ENCODE measurements around the gene BCAT1.
A peak's percentile ranks its signal among the peaks of the same experiment; 100 is the strongest.

The BCAT1 gene, protein sequence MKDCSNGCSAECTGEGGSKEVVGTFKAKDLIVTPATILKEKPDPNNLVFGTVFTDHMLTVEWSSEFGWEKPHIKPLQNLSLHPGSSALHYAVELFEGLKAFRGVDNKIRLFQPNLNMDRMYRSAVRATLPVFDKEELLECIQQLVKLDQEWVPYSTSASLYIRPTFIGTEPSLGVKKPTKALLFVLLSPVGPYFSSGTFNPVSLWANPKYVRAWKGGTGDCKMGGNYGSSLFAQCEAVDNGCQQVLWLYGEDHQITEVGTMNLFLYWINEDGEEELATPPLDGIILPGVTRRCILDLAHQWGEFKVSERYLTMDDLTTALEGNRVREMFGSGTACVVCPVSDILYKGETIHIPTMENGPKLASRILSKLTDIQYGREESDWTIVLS

DNA sequence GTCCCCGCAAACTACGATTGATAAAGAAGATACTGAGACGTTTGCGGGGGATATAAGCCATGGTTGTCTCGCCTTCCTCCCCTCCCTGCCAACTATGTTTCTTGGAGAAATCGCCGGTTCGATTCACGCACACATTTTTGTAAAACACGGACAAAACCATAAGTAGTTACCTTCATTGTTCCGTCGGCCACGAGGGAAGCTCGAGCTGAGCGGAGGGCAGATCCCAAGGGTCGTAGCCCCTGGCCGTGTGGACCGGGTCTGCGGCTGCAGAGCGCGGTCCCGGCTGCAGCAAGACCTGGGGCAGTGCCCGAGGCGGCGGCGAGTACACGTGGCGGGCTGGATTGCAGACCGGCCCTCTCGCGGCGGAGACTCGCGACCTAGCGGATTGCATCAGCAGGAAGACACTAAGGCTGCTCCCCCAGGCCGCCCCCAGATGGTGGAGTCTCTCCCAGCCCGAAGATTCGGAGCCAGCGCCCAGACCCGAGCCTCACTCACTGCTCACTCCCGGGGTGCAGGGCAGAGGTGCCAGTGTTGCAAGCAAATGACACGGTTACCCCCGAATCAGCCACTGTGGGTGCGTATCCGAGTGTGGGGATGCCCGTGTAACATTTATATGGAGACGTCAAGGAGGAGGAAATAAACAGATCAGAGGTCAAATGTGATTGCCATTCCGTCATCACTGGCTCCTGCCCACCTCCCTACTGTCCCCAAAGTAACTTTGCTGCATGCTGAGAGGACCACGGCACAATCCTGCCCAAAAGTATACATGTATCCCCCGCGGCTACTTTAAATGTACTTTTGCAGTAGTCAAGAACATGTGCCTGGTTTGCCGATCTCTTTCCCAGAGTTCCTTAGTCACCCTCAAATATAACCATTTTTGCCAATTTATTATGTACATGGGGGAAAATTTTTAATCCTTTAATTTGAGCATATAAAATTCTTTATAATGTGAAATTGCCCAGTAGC is at the start of gene BCAT1:
BCAT1 (minus strand) TSS at position 345 of the 966 bp plus-strand sequence; CDS start at position 176, 169 bp downstream.
- peak; percentile 14 for DNase-seq (ENCODE audit: low spot score)

DNA sequence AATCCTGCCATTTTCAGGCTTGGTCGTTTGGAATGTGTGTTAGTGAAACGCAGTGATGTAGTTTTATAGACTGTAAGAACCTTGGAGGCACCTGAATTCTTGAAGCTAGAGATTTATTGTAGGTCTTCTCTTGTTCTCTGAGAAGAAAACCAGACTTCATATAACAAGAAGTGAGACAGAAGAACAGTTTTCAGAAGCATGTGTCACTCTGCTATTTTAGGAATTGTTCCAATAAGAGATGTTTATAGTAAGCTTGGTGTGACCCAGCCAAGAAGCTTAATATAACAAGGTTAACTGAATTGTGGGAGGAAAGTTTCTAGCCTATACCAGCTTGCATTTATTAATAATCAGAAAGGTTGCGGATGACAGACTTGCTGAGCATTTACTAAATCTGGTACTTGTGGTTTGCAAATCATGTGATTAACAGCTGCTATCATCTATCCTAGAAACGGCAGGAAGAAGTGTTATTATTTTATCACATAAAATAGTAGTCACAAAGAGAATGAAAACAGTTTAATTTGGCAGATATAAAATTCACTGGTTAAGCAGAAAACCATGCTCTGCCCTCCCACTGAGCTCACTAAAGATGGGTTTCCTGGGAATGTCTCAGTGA is 49.2 kb upstream of the BCAT1 start:
- DNase-seq (ENCODE audit: low spot score) = peak; percentile 11

- DNase-seq (ENCODE audit: low spot score) = no peak
These were observed 48.6 kb upstream of the BCAT1 start for GRCh38 chr12:24997496-24997895.

- no peak for DNase-seq (ENCODE audit: low spot score)
These were observed 47.9 kb upstream of the BCAT1 start for GRCh38 chr12:24996820-24997219.

- DNase-seq (ENCODE audit: low spot score) = no peak
These were observed 47.3 kb upstream of the BCAT1 start for GRCh38 chr12:24996102-24996797.

- no peak for DNase-seq (ENCODE audit: low spot score)
These were observed 44.9 kb upstream of the BCAT1 start for GRCh38 chr12:24993793-24994192.

- peak; percentile 73 for DNase-seq (ENCODE audit: low spot score)
These were observed 42.5 kb upstream of the BCAT1 start for GRCh38 chr12:24991209-24992049.

GRCh38 chr12:24989216-24989615 is 40.3 kb upstream of the BCAT1 start:
- DNase-seq (ENCODE audit: low spot score) = no peak

- no peak for DNase-seq (ENCODE audit: low spot score)
These were observed 33.3 kb upstream of the BCAT1 start for GRCh38 chr12:24982250-24982649.

- DNase-seq (ENCODE audit: low spot score) = no peak
These were observed 31.3 kb upstream of the BCAT1 start for GRCh38 chr12:24979976-24980730.

- no peak for DNase-seq (ENCODE audit: low spot score)
These were observed 30.4 kb upstream of the BCAT1 start for GRCh38 chr12:24979329-24979728.

DNA sequence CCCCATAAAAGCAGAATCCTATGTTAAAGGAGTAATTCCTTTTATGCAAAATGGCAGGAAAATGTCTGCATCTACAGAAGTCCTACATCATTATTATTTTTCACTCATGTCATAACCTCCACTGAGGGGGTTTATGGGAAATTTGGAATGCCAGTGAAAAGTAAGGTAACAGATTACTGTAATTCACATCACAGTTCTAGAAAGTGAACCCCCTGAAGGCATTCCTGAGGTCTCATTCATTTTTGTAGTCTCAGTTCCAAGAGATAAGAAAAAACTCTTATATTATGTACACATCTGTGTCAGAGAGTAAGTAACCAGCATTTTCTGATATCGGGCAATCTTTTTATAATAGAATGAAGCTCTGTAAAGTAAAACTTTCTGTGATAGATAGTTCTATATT is 28.8 kb upstream of the BCAT1 start:
- DNase-seq (ENCODE audit: low spot score) = no peak

- DNase-seq (ENCODE audit: low spot score) = no peak
These were observed 28.2 kb upstream of the BCAT1 start for GRCh38 chr12:24977060-24977459.

- DNase-seq (ENCODE audit: low spot score) = no peak
These were observed 26.5 kb upstream of the BCAT1 start for GRCh38 chr12:24975425-24975824.

DNA sequence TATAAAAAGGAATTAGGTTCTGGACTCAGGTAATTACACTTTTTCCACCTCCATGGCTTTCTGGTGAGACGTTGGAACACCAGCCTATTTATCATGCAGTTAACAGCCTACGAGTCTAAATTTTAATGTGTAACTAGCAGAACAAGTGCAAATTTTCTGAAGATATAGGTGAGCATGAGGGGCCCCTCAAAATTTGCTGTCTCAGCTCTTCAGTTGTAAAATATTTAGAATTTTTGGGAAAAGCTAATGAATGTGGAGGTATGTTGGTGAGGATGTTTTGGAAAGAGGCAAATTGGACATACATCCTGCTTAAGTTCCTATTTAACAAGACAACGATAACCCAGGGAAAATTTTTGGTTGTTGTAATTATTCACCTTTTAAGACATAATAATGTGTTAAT is 25.3 kb upstream of the BCAT1 start:
- no peak for DNase-seq (ENCODE audit: low spot score)

DNA sequence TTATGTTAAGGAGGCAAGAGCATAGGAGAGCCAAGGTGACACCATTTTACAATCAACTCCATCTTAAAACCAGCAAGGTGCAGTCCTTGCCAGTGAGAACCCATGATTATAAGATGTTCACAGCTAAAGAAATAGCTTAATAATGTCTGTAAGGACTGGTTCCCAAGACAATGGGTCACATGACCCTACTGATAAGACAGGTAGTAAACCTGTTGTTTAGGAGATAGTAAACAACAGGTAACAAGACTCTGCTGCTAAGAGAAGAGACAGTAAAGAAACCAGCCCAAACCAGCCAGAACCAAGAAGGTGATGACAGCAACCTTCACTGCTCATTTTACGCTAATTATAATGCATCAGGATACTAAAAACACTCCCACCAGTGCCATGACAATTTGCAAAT is 23.2 kb upstream of the BCAT1 start:
- DNase-seq (ENCODE audit: low spot score) = no peak

DNA sequence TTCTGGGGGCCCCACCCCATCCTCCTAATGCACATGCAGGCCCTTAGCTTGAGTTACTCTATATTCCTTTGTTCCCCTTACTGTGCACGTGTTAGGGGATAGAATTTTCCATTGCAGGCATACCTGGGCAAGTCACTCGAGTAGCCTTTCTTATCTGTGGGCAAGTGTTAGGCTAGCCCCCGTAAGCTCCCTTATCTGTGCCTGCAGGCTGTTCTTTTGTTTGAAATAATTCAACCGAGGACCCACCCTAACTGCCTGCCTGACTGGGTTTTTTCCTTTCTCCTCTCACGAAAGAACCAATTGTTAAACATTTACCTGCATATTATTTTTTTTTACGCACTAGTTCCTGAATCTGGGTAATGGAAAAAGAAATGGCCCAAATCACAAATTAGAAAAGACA is 21.3 kb upstream of the BCAT1 start:
- no peak for DNase-seq (ENCODE audit: low spot score)

DNA sequence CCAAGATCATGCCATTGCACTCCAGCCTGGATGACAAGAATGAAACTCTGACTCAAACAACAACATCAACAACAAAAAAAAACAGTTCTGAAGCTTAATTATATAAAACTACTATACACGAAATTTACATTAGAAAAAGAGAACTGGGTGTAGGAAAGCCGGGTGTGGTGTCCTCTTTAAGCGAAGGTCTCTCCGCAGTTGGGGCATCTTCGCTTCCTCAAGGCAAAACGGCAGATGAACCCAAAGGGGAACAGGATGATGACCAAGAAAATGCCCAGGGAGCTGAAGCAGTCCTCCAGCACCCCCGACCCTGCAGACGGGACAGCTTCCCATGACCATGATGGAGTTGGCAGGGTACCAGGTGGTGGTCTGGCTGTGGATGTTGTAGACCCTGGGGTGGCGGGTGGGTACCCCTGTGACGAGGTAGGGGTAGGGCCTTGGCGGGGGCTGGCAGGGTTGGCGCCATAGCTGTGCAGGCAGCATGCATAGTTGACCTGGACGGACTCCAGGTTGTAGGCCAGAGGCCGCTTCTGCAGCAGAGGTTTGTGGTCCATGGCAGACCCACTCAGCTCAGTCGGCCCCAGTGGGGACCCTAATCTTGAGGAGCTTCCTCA is 18.2 kb upstream of the BCAT1 start:
- DNase-seq (ENCODE audit: low spot score) = no peak

DNA sequence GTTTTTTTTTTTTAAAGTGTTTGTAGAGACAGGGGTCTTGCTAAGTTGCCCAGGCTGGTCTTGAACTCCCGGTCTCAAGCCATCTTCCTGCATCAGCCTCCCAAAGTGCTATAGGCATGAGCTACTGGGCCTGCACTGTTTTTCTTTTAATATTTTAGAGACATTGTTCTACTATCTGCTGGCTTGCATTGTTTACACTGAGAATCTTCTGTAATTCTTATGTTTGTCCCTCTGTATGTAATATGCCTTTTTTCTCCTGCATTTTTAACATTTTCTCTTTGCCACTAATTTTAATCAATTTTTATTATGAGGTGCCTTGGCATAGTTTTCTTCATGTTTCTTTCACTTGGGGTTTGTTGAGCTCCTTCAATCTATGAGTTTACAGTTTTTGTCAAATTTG is 15.4 kb upstream of the BCAT1 start:
- DNase-seq (ENCODE audit: low spot score) = no peak

All from CD4-positive, alpha-beta T cell treated with Interleukin-15 for 4 hours (primary cell).